ENCODE results near the gene TCF23. TPM values are rescaled to one million over a fixed set of nuclear protein-coding genes. Genes with fewer than 3 reads are reported as not detected.
"Not testable (repeated sequence)": the region's sequence is repeated elsewhere in the genome, so short reads cannot be mapped to it uniquely, and the experiment has no call there.

The TCF23 gene
- total RNA-seq, 1 experiment from 2014 or later: not detected

DNA sequence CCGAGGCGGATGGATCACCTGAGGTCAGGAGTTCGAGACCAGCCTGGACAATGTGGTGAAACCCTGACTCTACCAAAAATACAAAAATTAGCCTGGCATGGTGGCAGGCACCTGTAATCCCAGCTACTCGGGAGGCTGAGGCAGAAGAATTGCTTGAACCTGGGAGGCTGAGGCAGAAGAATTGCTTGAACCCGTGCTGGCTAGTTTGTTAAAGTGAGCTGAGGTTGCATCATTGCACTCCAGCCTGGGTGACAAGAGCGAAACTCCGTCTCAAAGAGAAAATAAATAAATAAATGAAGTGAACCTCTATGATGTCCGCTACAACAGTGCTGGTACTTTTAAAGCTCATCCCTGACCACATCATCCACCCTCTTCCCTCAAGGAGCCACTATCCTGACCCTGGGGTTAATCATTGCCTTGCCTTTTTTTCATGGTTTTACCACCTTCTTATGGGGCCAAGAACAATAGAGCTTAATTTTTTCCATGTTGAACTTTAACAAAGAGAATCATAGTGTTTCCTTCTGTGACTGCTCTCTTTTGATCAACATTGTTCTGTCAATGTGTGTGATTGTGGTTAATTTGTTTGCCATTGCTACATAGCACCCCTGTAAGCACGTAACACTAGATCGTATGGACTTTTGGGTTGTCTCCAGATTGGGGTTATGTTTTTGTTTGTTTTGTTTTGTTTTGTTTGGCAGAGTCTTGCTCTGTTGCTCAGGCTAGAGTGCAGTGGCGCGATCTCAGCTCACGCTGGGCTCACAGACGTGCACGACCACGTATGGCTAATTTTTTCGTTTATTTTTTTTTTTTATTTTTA is 45.9 kb downstream of the TCF23 start:
- no peak overlapping the region for H2AFZ ChIP-seq (ENCODE audit: low read length)

GRCh38 chr2:27195799-27196198 is 47.0 kb downstream of the TCF23 start:
- POLR2A ChIA-PET (ENCODE audit: unreplicated experiment); H3K9me2 ChIP-seq (replicated peaks; ENCODE audit: low read length); intact Hi-C loops (cut with micrococcal nuclease); H4K20me1 ChIP-seq (ENCODE audit: low read length); H3K4me3 ChIP-seq (ENCODE audit: low read length); BruUV-seq (replicated peaks); H3K4me2 ChIP-seq (ENCODE audit: low read length); ATAC-seq; H3K36me3 ChIP-seq (ENCODE audit: low read depth, low read length); H3K27ac ChIP-seq (ENCODE audit: low read length); H3K4me1 ChIP-seq (ENCODE audit: insufficient read depth, low read length); DNase-seq; H3F3A ChIP-seq (ENCODE audit: low read length, unreplicated experiment); CTCF ChIA-PET; H2AFZ ChIP-seq (ENCODE audit: low read length); H3K9me3 ChIP-seq (ENCODE audit: low read length); H3K27me3 ChIP-seq (ENCODE audit: low read length); H3K79me2 ChIP-seq (ENCODE audit: low read length); H3K9ac ChIP-seq (ENCODE audit: low read length): not testable (repeated sequence)

More for the DNA sequence above, 45.9 kb downstream of the TCF23 start:
- BruUV-seq (replicated peaks): no TSS peak
- Histone ChIP-seq H3K27ac (ENCODE audit: low read length) (no peak overlapping the region), H3K27me3 (ENCODE audit: low read length) (no peaks in the 10 kb centered on the region), H3K4me1 (ENCODE audit: insufficient read depth, low read length) (no peaks in the 10 kb centered on the region), H3K9me3 (ENCODE audit: low read length) (no peaks in the 10 kb centered on the region), H3K36me3 (ENCODE audit: low read depth, low read length) (no peaks in the 10 kb centered on the region), H3K4me2 (ENCODE audit: low read length) (no peak overlapping the region), H3K9me2 (replicated peaks; ENCODE audit: low read length) (no peaks in the 10 kb centered on the region), H3K79me2 (ENCODE audit: low read length) (no peaks in the 10 kb centered on the region), H3K4me3 (ENCODE audit: low read length) (no peak overlapping the region), H4K20me1 (ENCODE audit: low read length) (no peaks in the 10 kb centered on the region), H3K9ac (ENCODE audit: low read length) (no peak overlapping the region), H3F3A (ENCODE audit: low read length, unreplicated experiment) (no peaks in the 10 kb centered on the region)
- TF ChIP-seq EZH2 (IDR thresholded peaks at IDR 0.05; ENCODE audit: low read length, unreplicated experiment) (no peak), EZH2phosphoT487 (IDR thresholded peaks at IDR 0.05; ENCODE audit: borderline replicate concordance, low read length) (no peak)
- TF ChIP-seq, protein P1, sequence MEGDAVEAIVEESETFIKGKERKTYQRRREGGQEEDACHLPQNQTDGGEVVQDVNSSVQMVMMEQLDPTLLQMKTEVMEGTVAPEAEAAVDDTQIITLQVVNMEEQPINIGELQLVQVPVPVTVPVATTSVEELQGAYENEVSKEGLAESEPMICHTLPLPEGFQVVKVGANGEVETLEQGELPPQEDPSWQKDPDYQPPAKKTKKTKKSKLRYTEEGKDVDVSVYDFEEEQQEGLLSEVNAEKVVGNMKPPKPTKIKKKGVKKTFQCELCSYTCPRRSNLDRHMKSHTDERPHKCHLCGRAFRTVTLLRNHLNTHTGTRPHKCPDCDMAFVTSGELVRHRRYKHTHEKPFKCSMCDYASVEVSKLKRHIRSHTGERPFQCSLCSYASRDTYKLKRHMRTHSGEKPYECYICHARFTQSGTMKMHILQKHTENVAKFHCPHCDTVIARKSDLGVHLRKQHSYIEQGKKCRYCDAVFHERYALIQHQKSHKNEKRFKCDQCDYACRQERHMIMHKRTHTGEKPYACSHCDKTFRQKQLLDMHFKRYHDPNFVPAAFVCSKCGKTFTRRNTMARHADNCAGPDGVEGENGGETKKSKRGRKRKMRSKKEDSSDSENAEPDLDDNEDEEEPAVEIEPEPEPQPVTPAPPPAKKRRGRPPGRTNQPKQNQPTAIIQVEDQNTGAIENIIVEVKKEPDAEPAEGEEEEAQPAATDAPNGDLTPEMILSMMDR (conservative IDR thresholded peaks at IDR 0.05; ENCODE audit: low read depth, low read length): no peak
- intact Hi-C loops (cut with micrococcal nuclease): loop anchor here (5.0 kb wide), 1 partner anchor 232 kb away; no protein-coding TSS in a partner anchor
- CTCF ChIA-PET: interaction anchor here (0.6 kb wide), 1 partner anchor 21 kb away, joined by 3 read pairs; no protein-coding TSS in a partner anchor
- ATAC-seq: peak; percentile 37
- POLR2A ChIA-PET (ENCODE audit: unreplicated experiment): no interaction called here
- DNase-seq: peak; percentile 32

- H3K36me3 ChIP-seq (ENCODE audit: low read depth, low read length); H3K9me3 ChIP-seq (ENCODE audit: low read length); H3K79me2 ChIP-seq (ENCODE audit: low read length); H3K4me1 ChIP-seq (ENCODE audit: insufficient read depth, low read length); ATAC-seq; H3K9ac ChIP-seq (ENCODE audit: low read length); H3F3A ChIP-seq (ENCODE audit: low read length, unreplicated experiment); H4K20me1 ChIP-seq (ENCODE audit: low read length); DNase-seq; BruUV-seq (replicated peaks); POLR2A ChIA-PET (ENCODE audit: unreplicated experiment); H3K4me3 ChIP-seq (ENCODE audit: low read length); H3K27ac ChIP-seq (ENCODE audit: low read length); intact Hi-C loops (cut with micrococcal nuclease); H3K27me3 ChIP-seq (ENCODE audit: low read length); CTCF ChIA-PET; H3K4me2 ChIP-seq (ENCODE audit: low read length); H2AFZ ChIP-seq (ENCODE audit: low read length); H3K9me2 ChIP-seq (replicated peaks; ENCODE audit: low read length): not testable (repeated sequence)
Observed at GRCh38 chr2:27198068-27198467, 49.3 kb downstream of the TCF23 start.

All from PC-3 (cell line).